Heart right ventricle (tissue), 16 donors: ENCODE results near the gene MINDY4. TPM values are rescaled to one million over a fixed set of nuclear protein-coding genes. Genes with fewer than 3 reads are reported as not detected.
A peak's percentile ranks its signal among the peaks of the same experiment; 100 is the strongest.

Experiments used
- ATAC-seq, 8 donors: fragments of 200-7000 bp; cut with Tn5 transposase; one replicate each; pipeline ENCODE4 v1.9.1; 2020; ENCODE audit warnings: mild to moderate bottlenecking in 8 of 8, moderate library complexity in 8 of 8, moderate number of reproducible peaks in 1 of 8
- DNase-seq, 2 donors: peaks; one replicate each; pipeline ENCODE4 v3.0.0-alpha.2; 2020
- H3K27ac ChIP-seq, 10 donors: fragments of 200-600 bp; sonication (generic) in 2 of 10; one replicate each; pipeline versions ENCODE4 v1.5.0 to v1.8.0; 2020 to 2022; ENCODE audit warnings: mild to moderate bottlenecking in 3 of 10
- H3K27me3 ChIP-seq, 7 donors: fragments of 200-600 bp; one replicate each; pipeline ENCODE4 v1.8.0; 2021 to 2022; ENCODE audit warnings: mild to moderate bottlenecking in 2 of 7
- H3K36me3 ChIP-seq, 9 donors: fragments of 200-600 bp; sonication (generic) in 1 of 9; one replicate each; pipeline versions ENCODE4 v1.5.0 to v1.8.0; 2020 to 2022; ENCODE audit warnings: mild to moderate bottlenecking in 2 of 9
- H3K4me1 ChIP-seq, 9 donors: fragments of 200-600 bp; sonication (generic) in 1 of 9; one replicate each; pipeline versions ENCODE4 v1.5.0 to v1.8.0; 2020 to 2022; ENCODE audit warnings: mild to moderate bottlenecking in 4 of 9
- H3K4me3 ChIP-seq, 10 donors: fragments of 200-600 bp; sonication (generic) in 2 of 10; one replicate each; pipeline versions ENCODE4 v1.5.0 to v1.8.0; 2020 to 2022; ENCODE audit warnings: mild to moderate bottlenecking in 7 of 10, moderate library complexity in 2 of 10
- H3K9me3 ChIP-seq, 11 donors: fragments of 200-600 bp in 10 of 11; sonication (generic) in 2 of 11; one replicate each; pipeline versions ENCODE4 v1.5.0 to v1.8.0; 2013 to 2022; ENCODE audit warnings: mild to moderate bottlenecking in 2 of 11, control low read depth in 1 of 11, moderate library complexity in 1 of 11
- WGBS, 2 donors: extraction: QIAGEN DNeasy Blood & Tissue Kit; methylation state at CpG; one replicate each; pipeline ENCODE4 v1.1.7; 2013; ENCODE audit warnings: inconsistent platforms in 1 of 2; 5-methylcytosine and 5-hydroxymethylcytosine counted together
- intact Hi-C, 10 donors: fragments of 100-400 bp; cut with DNase I; formaldehyde crosslinking; loops; one replicate each; pipeline versions ENCODE4 v1.11.1 to v1.14.2; 2022
- long read RNA-seq, 3 donors: library from polyadenylated mRNA; unstranded; transcript quantifications; one replicate each; pipeline ENCODE4 v2.0.0, GENCODE V29; 2020 to 2021
- polyA plus RNA-seq, 2 donors: library from polyadenylated mRNA; stranded (reverse); fragments of 200-250 nt; gene quantifications; one replicate each; pipeline ENCODE4 v1.2.3, GENCODE V29; 2013
- total RNA-seq, 10 donors: library from RNA; stranded (reverse); fragmentation: NEBNext Ultra II Directional in 3 of 10; extraction: Animal tissue kit (Norgen Biotek cat#: 25700) in 3 of 10; gene quantifications; one replicate each; pipeline versions ENCODE4 v1.2.1 to v1.2.4, GENCODE V29; 2021 to 2023
- TF ChIP-seq, protein P1 (sequence below), 9 donors: fragments of 200-600 bp; sonication (generic) in 2 of 9; IDR thresholded peaks; one replicate each; pipeline versions ENCODE4 v1.5.0 to v1.8.0; 2021 to 2022; ENCODE audit warnings: antibody characterized with exemption in 9 of 9, mild to moderate bottlenecking in 5 of 9, moderate library complexity in 1 of 9
- donor health status: Arrhythmogenic right ventricular cardiomyopathy.
- donor health status: ischemic (EF 13 %, LVEDD 7.1; RV severe dilation, severe dysfunction).
- donor health status: healthy with polysubstance abuse.
- donor health status: DM: no; HTN: yes; CAD: no.
- donor health status: DM: no; HTN: no; CAD: no.
- donor health status: ischemic (EF 25% LVEDD 6.9; RV normal size, moderate dysfunction).
- donor health status: ischemic (EF 25% LVEDD 5.7; RV mildly dilated, moderate dysfunction).
- donor health status: healthy.
- donor health status: DM: yes; HTN: yes; CAD: no.
- donor health status: Ischemic cardiomyopathy.
- donor health status: ischemic (EF 35%, LVEDD 5.7; RV mildly dilated, moderate dysfunction).
- donor health status: nonischemic (EF 11% LVEDD 7.7; RV severe dilation, severe dysfunction).
- donor health status: DM: yes; HTN: yes; CAD: no.
- donor health status: PGD.
- donor health status: ischemic (EF 29% LVEDD 5.4; RV normal size, mild dysfunction).
- donor health status: nonischemic (EF 23%, LVEDD 6.1; RV moderate dilation, normal function).

MINDY4 gene
- total RNA-seq (1 to 10 TPM; 2.1 to 5.4 (median 3.2) TPM), polyA plus RNA-seq (1 to 10 TPM; 1.9 to 2.4 TPM)
- long read RNA-seq, donor 1, partial matches to known transcripts = 2 of 3 reads
- long read RNA-seq, donor 1, other reads (novel, unspliced or antisense) = 0 of 3 reads
- long read RNA-seq, donor 2, partial matches to known transcripts = 1 of 1 reads
- long read RNA-seq, donor 2, other reads (novel, unspliced or antisense) = 0 of 1 reads
- long read RNA-seq, donor 3, partial matches to known transcripts = 0 of 3 reads
- long read RNA-seq, donor 3, other reads (novel, unspliced or antisense) = 2 of 3 reads

DNA sequence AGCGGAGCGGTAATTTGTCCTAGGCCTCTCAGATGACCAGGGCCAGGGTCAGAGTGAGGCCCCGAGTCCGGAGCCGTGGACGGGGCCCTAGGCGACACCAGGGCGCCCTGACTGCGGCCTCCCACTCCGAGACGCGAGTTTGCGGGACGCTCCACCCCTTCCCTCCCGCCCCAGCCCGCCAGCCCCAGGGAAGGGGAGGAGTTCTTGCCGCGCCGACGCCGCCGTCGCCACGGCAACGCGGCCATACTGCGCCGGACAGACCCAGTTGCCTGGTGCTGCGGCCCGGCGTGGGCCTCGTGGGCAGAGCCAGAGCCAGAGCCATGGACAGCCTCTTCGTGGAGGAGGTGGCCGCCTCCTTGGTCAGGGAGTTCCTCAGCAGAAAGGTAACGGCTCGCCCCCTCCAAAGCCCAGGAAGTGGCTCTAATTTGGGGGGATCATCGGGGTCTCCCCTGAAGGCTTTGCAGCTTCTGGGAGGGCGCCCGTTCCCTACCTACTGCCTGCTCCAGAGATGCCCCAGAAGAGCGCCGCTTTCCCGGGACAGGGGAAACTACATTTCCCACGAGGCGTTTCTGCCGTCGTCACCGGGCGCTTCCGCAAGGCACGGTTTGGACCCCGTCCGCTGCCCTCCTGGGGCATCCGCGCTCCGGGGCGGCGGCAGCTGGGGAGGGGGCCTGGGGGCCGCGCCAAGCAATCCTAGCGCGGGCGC lies at the start of gene MINDY4:
MINDY4 (plus strand) TSS at position 244 of the 706 bp plus-strand sequence; CDS start at position 321, 77 bp downstream.
- 2 to 3% methylated on average over 58 to 62 of the region's 62 CpGs for WGBS, 2 donors
- peaks cover 2 to 30% (median 16%) of the 10 kb centered on the region in 9 donors for H3K4me1 ChIP-seq

DNA sequence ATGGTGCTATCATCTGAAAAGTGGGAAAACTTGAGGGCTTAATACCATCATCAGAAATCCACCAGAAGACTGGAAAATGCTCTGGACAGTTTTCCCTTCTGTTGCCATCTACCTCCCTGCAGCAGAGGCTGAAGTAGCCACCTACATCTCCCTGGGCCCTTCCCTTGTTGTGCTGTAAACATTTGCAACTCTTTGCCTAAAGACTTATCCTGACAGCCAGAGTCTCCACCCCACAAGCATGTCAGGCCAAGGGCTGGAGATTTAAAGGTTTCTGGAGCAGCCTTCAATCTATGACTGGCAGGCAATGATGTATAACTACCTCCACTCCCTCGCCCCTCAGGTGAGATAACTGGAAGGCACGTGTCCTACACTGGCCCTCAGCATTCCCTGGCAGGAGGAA lies 49.0 kb upstream of the MINDY4 start:
- H3K27me3 ChIP-seq = no peaks in the 10 kb centered on the region
- H3K4me3 ChIP-seq = no peak overlapping the region
- H3K27ac ChIP-seq = no peak overlapping the region
- H3K36me3 ChIP-seq = no peaks in the 10 kb centered on the region
- intact Hi-C loops = no loop called here
- 81 to 87% methylated on average over 2 of the region's 2 CpGs for WGBS, 2 donors
- no peak for DNase-seq
- no peak for ATAC-seq
- H3K9me3 ChIP-seq = peaks cover 0 to 23% (median 6%) of the 10 kb centered on the region in 11 donors
- TF ChIP-seq, protein P1, sequence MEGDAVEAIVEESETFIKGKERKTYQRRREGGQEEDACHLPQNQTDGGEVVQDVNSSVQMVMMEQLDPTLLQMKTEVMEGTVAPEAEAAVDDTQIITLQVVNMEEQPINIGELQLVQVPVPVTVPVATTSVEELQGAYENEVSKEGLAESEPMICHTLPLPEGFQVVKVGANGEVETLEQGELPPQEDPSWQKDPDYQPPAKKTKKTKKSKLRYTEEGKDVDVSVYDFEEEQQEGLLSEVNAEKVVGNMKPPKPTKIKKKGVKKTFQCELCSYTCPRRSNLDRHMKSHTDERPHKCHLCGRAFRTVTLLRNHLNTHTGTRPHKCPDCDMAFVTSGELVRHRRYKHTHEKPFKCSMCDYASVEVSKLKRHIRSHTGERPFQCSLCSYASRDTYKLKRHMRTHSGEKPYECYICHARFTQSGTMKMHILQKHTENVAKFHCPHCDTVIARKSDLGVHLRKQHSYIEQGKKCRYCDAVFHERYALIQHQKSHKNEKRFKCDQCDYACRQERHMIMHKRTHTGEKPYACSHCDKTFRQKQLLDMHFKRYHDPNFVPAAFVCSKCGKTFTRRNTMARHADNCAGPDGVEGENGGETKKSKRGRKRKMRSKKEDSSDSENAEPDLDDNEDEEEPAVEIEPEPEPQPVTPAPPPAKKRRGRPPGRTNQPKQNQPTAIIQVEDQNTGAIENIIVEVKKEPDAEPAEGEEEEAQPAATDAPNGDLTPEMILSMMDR (IDR thresholded peaks at IDR 0.05) = no peak
- H3K4me1 ChIP-seq = no peaks in the 10 kb centered on the region

More for the DNA sequence above, at the start of gene MINDY4:
- Histone ChIP-seq H3K9me3 (no peaks in the 10 kb centered on the region), H3K27me3 (no peaks in the 10 kb centered on the region), H3K4me3 (peak within 1 kb of the TSS; percentile 56 to 87 (median 80)), H3K36me3 (no peaks in the 10 kb centered on the region), H3K27ac (peak within 1 kb of the TSS; percentile 72 to 91 (median 87))
- ATAC-seq (peak; percentile 95 to 98 (median 97)), DNase-seq (peak; percentile 87 to 89)
- intact Hi-C loops = no loop called here
- TF ChIP-seq, protein P1 (IDR thresholded peaks at IDR 0.05) = peak in 1 of 9 donors; percentile 22

DNA sequence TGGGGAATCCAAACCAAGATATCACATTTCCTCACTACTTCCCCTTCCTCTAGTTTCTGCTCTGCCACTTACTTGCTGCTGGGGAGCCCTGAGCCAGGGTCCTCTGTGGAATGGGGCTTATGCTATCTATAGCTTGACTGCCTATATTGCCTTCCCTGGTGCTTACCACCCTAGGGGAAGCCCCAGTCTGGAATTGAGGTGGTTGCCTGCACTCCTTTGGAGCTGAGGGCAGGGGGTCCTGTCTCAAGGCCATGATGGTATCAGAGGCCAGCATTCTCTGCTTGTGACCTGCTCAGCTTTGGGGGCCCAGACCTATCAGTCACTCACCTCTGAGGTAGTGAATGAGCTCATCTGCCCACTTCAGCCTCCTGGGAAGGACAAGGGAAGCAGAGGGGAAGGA lies 48.5 kb upstream of the MINDY4 start:
- Histone ChIP-seq H3K27ac (no peak overlapping the region), H3K36me3 (no peaks in the 10 kb centered on the region), H3K9me3 (peaks cover 0 to 18% (median 6%) of the 10 kb centered on the region in 11 donors), H3K4me1 (no peaks in the 10 kb centered on the region), H3K4me3 (no peak overlapping the region), H3K27me3 (no peaks in the 10 kb centered on the region)
- TF ChIP-seq, protein P1 (IDR thresholded peaks at IDR 0.05) = no peak
- no peak for DNase-seq
- ATAC-seq = no peak
- intact Hi-C loops = no loop called here

- TF ChIP-seq, protein P1 (IDR thresholded peaks at IDR 0.05) = no peak
- H3K4me1 ChIP-seq = no peaks in the 10 kb centered on the region
- intact Hi-C loops = no loop called here
- H3K9me3 ChIP-seq = peaks cover 0 to 7% (median 0%) of the 10 kb centered on the region in 11 donors
- no peaks in the 10 kb centered on the region for H3K36me3 ChIP-seq
- ATAC-seq (no peak), DNase-seq (no peak)
- H3K27ac ChIP-seq = no peak overlapping the region
- H3K4me3 ChIP-seq = no peak overlapping the region
- H3K27me3 ChIP-seq = no peaks in the 10 kb centered on the region
- 56 to 60% methylated on average over 4 of the region's 4 CpGs for WGBS, 2 donors
Observed at GRCh38 chr7:30723776-30724175, 47.4 kb upstream of the MINDY4 start.
